Upper lobe of right lung (tissue), 1 donor: Measurements from ENCODE around the gene ESPNL. TPM values are rescaled to one million over a fixed set of nuclear protein-coding genes. Genes with fewer than 3 reads are reported as not detected.

Experiments used
- ATAC-seq: fragments of 200-7000 bp; cut with Tn5 transposase; one replicate; pipeline ENCODE4 v1.9.1; 2020; ENCODE audit warnings: mild to moderate bottlenecking, moderate library complexity
- DNase-seq: peaks from one replicate; pipeline ENCODE4 v3.0.0-alpha.2; 2020
- H3K27ac ChIP-seq: fragments of 200-600 bp; one replicate; pipeline ENCODE4 v1.8.0; 2022
- H3K27me3 ChIP-seq: fragments of 200-600 bp; one replicate; pipeline ENCODE4 v1.8.0; 2022; ENCODE audit warnings: mild to moderate bottlenecking
- H3K36me3 ChIP-seq: fragments of 200-600 bp; one replicate; pipeline ENCODE4 v1.8.0; 2022
- H3K4me1 ChIP-seq: fragments of 200-600 bp; one replicate; pipeline ENCODE4 v1.8.0; 2022
- H3K4me3 ChIP-seq: fragments of 200-600 bp; one replicate; pipeline ENCODE4 v1.8.0; 2022; ENCODE audit warnings: mild to moderate bottlenecking
- H3K9me3 ChIP-seq: fragments of 200-600 bp; one replicate; pipeline ENCODE4 v1.8.0; 2022
- CTCF ChIP-seq: fragments of 200-600 bp; IDR thresholded peaks from one replicate; pipeline ENCODE4 v1.8.0; 2022; ENCODE audit warnings: antibody characterized with exemption
- intact Hi-C: fragments of 100-400 bp; cut with DNase I; formaldehyde crosslinking; loops from one replicate; pipeline ENCODE4 v1.11.0; 2022
- total RNA-seq: library from RNA; stranded (reverse); fragmentation: NEBNext Ultra II Directional; extraction: Animal tissue kit (Norgen Biotek cat#: 25700); gene quantifications from one replicate; pipeline ENCODE4 v1.2.1, GENCODE V29; 2021
- donor health status: DM: no; HTN: yes; CAD: no; lungs with severe emphysema.

Gene ESPNL
- total RNA-seq, 1 donor from 2014 or later, result 0.35 TPM

GRCh38 chr2:238085899-238086298, 14.2 kb upstream of the ESPNL start:
- no peak overlapping the region for H3K4me3 ChIP-seq
- intact Hi-C loops, result no loop called here
- peaks cover 25% of the 10 kb centered on the region for H3K36me3 ChIP-seq
- DNase-seq (no peak), ATAC-seq (no peak)
- no peak overlapping the region for H3K27ac ChIP-seq
- H3K4me1 ChIP-seq, result no peaks in the 10 kb centered on the region
- no peak for TF ChIP-seq CTCF
- H3K27me3 ChIP-seq, result no peaks in the 10 kb centered on the region
- H3K9me3 ChIP-seq, result no peaks in the 10 kb centered on the region

GRCh38 chr2:238087211-238087610, 12.9 kb upstream of the ESPNL start:
- no peaks in the 10 kb centered on the region for H3K9me3 ChIP-seq
- intact Hi-C loops, result no loop called here
- no peak overlapping the region for H3K4me3 ChIP-seq
- ATAC-seq (peak; percentile 54), DNase-seq (no peak)
- peaks cover 18% of the 10 kb centered on the region for H3K36me3 ChIP-seq
- no peaks in the 10 kb centered on the region for H3K27me3 ChIP-seq
- H3K4me1 ChIP-seq, result no peaks in the 10 kb centered on the region
- H3K27ac ChIP-seq, result no peak overlapping the region
- no peak for TF ChIP-seq CTCF

GRCh38 chr2:238090887-238091286, 9.3 kb upstream of the ESPNL start:
- Histone ChIP-seq H3K27ac (no peak overlapping the region), H3K27me3 (no peaks in the 10 kb centered on the region), H3K4me3 (no peak overlapping the region), H3K36me3 (no peaks in the 10 kb centered on the region), H3K4me1 (no peaks in the 10 kb centered on the region), H3K9me3 (no peaks in the 10 kb centered on the region)
- intact Hi-C loops, result no loop called here
- DNase-seq (peak; percentile 26), ATAC-seq (no peak)
- TF ChIP-seq CTCF, result no peak

- no peak overlapping the region for H3K27ac ChIP-seq
- ATAC-seq (no peak), DNase-seq (no peak)
- H3K9me3 ChIP-seq, result no peaks in the 10 kb centered on the region
- no peaks in the 10 kb centered on the region for H3K4me1 ChIP-seq
- no peak for TF ChIP-seq CTCF
- no peak overlapping the region for H3K4me3 ChIP-seq
- no peaks in the 10 kb centered on the region for H3K27me3 ChIP-seq
- no peaks in the 10 kb centered on the region for H3K36me3 ChIP-seq
- intact Hi-C loops, result no loop called here
Observed at GRCh38 chr2:238091436-238092060, 8.6 kb upstream of the ESPNL start.

GRCh38 chr2:238092486-238093035, 7.6 kb upstream of the ESPNL start:
- no peaks in the 10 kb centered on the region for H3K27me3 ChIP-seq
- no peaks in the 10 kb centered on the region for H3K36me3 ChIP-seq
- intact Hi-C loops, result no loop called here
- H3K4me1 ChIP-seq, result no peaks in the 10 kb centered on the region
- ATAC-seq (no peak), DNase-seq (no peak)
- H3K27ac ChIP-seq, result no peak overlapping the region
- H3K4me3 ChIP-seq, result no peak overlapping the region
- no peak for TF ChIP-seq CTCF
- no peaks in the 10 kb centered on the region for H3K9me3 ChIP-seq
